ENCODE results near the gene SSR2. TPM values are rescaled to one million over a fixed set of nuclear protein-coding genes. Genes with fewer than 3 reads are reported as not detected.
A peak's percentile ranks its signal among the peaks of the same experiment; 100 is the strongest.
"Not testable (repeated sequence)": the region's sequence is repeated elsewhere in the genome, so short reads cannot be mapped to it uniquely, and the experiment has no call there.

Gene SSR2
- total RNA-seq, 1 donor from 2014 or later = 255 TPM

GRCh38 chr1:156042828-156043227, 22.1 kb upstream of the SSR2 start:
- no peak for DNase-seq (ENCODE audit: low read depth, low spot score)
- H3K36me3 Mint-ChIP-seq (ENCODE audit: low read depth) = peaks cover 21% of the 10 kb centered on the region
- no peaks in the 10 kb centered on the region for H3K27me3 Mint-ChIP-seq (ENCODE audit: low read depth)
- TF ChIP-seq CTCF (conservative IDR thresholded peaks at IDR 0.05) = no peak
- no peaks in the 10 kb centered on the region for H3K9me3 Mint-ChIP-seq
- no peak overlapping the region for H3K4me3 Mint-ChIP-seq
- no peak overlapping the region for H3K27ac Mint-ChIP-seq (ENCODE audit: unreplicated experiment)
- H3K4me1 Mint-ChIP-seq = no peaks in the 10 kb centered on the region

DNA sequence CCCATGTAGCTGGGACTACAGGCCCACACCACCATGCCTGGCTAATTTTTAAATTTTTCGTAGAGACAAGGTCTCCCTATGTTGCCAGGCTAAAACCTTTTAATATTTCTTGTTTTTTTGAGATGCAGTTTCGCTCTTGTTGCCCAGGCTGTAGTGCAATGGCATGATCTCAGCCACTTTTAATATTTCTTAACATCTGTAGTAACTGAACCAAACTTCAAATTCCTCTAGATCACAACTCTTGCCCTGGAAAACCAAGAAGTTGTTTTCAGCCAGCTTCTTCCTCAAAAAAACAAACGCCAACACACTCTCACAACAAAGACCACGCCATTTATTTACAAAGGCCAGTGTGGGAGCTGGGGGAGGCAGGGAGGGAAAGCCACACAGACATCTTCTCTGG, 14.2 kb upstream of the SSR2 start:
- H3K9me3 Mint-ChIP-seq; H3K4me3 Mint-ChIP-seq; H3K27me3 Mint-ChIP-seq (ENCODE audit: low read depth); H3K36me3 Mint-ChIP-seq (ENCODE audit: low read depth); H3K27ac Mint-ChIP-seq (ENCODE audit: unreplicated experiment); DNase-seq (ENCODE audit: low read depth, low spot score); H3K4me1 Mint-ChIP-seq: not testable (repeated sequence)

DNA sequence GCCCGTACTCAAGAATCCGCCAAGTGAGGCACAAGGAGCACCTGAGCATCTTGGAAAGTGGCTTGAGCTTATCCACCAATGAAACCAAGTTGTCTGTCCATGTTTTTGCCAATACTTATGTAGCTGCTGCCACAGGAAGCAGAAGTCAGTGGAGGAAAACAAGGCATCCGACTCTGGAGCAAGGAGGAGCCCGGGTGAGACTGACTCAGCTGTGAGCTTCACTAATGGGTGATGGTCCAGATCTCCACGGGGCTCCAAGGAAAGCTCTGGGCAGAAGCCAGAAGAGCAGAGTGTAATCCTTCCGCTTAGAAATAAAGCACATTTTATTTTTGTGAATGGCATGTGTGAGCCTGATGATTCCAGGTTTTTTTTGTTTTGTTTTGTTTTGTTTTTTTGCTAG, 12.3 kb upstream of the SSR2 start:
- H3K27me3 Mint-ChIP-seq (ENCODE audit: low read depth) = no peaks in the 10 kb centered on the region
- H3K9me3 Mint-ChIP-seq = no peaks in the 10 kb centered on the region
- no peaks in the 10 kb centered on the region for H3K36me3 Mint-ChIP-seq (ENCODE audit: low read depth)
- H3K27ac Mint-ChIP-seq (ENCODE audit: unreplicated experiment) = no peak overlapping the region
- H3K4me1 Mint-ChIP-seq = peaks cover 8% of the 10 kb centered on the region
- H3K4me3 Mint-ChIP-seq = no peak overlapping the region
- TF ChIP-seq CTCF (conservative IDR thresholded peaks at IDR 0.05) = no peak
- no peak for DNase-seq (ENCODE audit: low read depth, low spot score)

GRCh38 chr1:156026588-156026987, 5.8 kb upstream of the SSR2 start:
- no peak for TF ChIP-seq CTCF (conservative IDR thresholded peaks at IDR 0.05)
- Mint-ChIP-seq H3K4me3 (no peak overlapping the region), H3K27ac (ENCODE audit: unreplicated experiment) (no peak overlapping the region), H3K9me3 (no peaks in the 10 kb centered on the region), H3K27me3 (ENCODE audit: low read depth) (no peaks in the 10 kb centered on the region), H3K36me3 (ENCODE audit: low read depth) (no peaks in the 10 kb centered on the region), H3K4me1 (peaks cover 24% of the 10 kb centered on the region)
- DNase-seq (ENCODE audit: low read depth, low spot score) = no peak

DNA sequence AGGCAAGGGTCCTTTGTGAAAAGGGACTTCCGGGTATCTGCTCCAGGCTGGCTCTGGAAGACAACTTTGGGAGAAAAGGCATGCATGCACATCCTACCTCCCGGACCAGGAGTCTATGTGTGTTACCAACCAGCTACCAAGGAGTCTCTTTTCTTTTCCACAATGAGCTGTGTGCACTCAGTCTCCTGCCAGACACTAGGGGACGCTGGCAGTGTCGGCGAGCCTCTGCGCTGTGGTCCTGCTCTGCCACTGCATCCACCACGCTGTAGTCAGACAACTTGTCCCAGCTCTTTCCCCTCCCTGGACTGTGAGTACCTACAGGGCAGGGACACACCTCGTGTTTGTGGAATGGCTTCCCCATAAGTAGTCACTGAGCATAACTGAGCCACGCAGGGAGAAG, 5.1 kb upstream of the SSR2 start:
- H3K27me3 Mint-ChIP-seq (ENCODE audit: low read depth) = no peaks in the 10 kb centered on the region
- peaks cover 26% of the 10 kb centered on the region for H3K4me1 Mint-ChIP-seq
- no peak overlapping the region for H3K27ac Mint-ChIP-seq (ENCODE audit: unreplicated experiment)
- H3K36me3 Mint-ChIP-seq (ENCODE audit: low read depth) = no peaks in the 10 kb centered on the region
- H3K4me3 Mint-ChIP-seq = peak overlapping the region; percentile 54
- H3K9me3 Mint-ChIP-seq = no peaks in the 10 kb centered on the region
- TF ChIP-seq CTCF (conservative IDR thresholded peaks at IDR 0.05) = peak; percentile 71
- peak; percentile 62 for DNase-seq (ENCODE audit: low read depth, low spot score)

DNA sequence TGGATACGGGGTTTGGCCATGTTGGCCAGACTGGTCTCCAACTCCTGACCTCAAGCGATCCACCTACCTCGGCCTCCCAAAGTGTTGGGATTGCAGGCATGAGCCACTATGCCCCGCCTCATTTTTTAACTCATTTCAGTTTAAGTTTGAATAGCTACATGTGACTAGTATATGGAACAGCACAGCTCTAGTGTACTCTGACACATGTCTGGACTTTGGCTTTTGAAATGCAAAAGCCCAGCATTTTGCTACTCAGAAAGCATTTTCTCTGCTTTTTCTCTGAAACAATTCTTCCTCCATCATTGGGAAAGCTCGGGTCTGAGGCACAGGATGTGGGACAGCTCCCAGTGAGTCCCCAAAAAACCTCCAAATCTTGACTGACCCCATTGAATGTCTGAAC, 4.0 kb upstream of the SSR2 start:
- TF ChIP-seq CTCF (conservative IDR thresholded peaks at IDR 0.05) = no peak
- H3K36me3 Mint-ChIP-seq (ENCODE audit: low read depth) = peaks cover under 1% of the 10 kb centered on the region
- H3K27me3 Mint-ChIP-seq (ENCODE audit: low read depth) = no peaks in the 10 kb centered on the region

More for the DNA sequence above, 4.0 kb upstream of the SSR2 start:
- Mint-ChIP-seq H3K27ac (ENCODE audit: unreplicated experiment) (no peak overlapping the region), H3K4me3 (no peak overlapping the region), H3K9me3 (no peaks in the 10 kb centered on the region), H3K4me1 (peaks cover 35% of the 10 kb centered on the region)
- no peak for DNase-seq (ENCODE audit: low read depth, low spot score)

Measured in neural crest cell (in vitro differentiated cells).